HG02938 (cell line): ENCODE measurements around the gene ALDH3B2.
"Not testable (repeated sequence)": the region's sequence is repeated elsewhere in the genome, so short reads cannot be mapped to it uniquely, and the experiment has no call there.

Source experiments
- ATAC-seq: cut with Tn5 transposase; IDR thresholded peaks from one replicate; pipeline ENCODE4 v1.9.1; 2021; ENCODE audit warnings: mild to moderate bottlenecking, moderate library complexity; ENCODE audit not compliant: unreplicated experiment

Gene ALDH3B2

GRCh38 chr11:67632175-67632981 is 42.0 kb downstream of the ALDH3B2 start:
- no peak for ATAC-seq

- no peak for ATAC-seq
These were observed 42.6 kb downstream of the ALDH3B2 start for GRCh38 chr11:67631853-67632174.

DNA sequence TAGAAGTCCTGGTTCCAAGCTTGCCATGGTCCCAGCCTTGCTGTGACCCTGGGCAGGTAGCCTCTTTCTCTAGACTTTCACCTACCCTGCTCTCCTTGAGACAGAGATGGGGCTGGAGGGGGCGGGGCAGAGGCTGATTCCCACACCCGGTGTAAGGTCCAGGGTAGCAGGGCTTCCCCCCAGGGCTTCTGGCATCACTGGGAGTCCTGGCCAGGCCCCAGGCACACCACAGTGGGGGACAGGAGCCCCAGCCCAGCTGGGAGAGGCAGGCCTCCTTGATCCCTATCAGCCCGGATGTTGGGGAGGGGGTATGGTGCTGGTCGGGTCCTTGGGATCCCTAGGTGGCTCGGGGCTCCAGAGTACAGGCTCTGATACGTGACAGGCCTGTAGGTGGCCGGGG is 43.0 kb downstream of the ALDH3B2 start:
- ATAC-seq: no peak

- ATAC-seq: no peak
These were observed 43.5 kb downstream of the ALDH3B2 start for GRCh38 chr11:67630943-67631331.

DNA sequence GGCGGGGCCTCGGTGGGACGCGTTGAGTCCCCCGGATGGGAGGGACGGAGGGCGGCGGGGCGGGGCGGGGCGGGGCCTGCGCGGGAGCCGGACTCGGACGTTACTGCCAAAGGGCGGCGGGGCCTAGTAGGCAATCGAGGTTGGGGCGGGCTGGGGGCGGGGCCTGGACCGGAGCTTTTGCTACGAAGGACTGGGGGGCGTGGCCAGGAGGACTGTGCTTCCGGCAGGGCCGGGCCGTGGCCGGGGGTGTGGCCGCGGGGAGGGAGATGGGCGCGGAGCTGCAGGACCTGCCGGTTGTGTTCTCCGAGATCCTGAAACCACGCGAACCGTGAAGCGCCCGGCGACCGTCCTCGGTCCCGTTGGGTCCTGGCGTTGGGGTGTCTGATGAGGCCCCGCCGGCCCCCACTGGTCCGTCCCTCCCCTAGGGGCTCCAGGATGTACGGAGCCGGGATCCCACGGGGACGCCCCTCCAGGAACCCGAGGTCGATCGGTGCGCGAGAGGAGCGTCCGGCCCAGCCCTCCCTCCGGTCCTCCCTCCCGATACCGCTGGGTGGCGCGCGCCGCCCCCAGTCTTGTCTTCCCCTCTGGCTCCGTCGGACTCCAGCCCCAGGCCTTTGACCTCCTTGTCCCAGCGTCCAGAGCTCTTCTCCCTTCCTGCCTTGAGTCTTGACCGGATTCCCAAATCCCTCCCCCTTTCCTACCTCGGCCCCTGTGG is 44.0 kb downstream of the ALDH3B2 start:
- ATAC-seq: peak; percentile 46

GRCh38 chr11:67629386-67630227 is 44.8 kb downstream of the ALDH3B2 start, which contains the start of gene NUDT8:
TSS of gene NUDT8 (minus strand) at chr11:67629937. CDS start at chr11:67629911, 26 bp downstream.
- peak; percentile 39 for ATAC-seq

DNA sequence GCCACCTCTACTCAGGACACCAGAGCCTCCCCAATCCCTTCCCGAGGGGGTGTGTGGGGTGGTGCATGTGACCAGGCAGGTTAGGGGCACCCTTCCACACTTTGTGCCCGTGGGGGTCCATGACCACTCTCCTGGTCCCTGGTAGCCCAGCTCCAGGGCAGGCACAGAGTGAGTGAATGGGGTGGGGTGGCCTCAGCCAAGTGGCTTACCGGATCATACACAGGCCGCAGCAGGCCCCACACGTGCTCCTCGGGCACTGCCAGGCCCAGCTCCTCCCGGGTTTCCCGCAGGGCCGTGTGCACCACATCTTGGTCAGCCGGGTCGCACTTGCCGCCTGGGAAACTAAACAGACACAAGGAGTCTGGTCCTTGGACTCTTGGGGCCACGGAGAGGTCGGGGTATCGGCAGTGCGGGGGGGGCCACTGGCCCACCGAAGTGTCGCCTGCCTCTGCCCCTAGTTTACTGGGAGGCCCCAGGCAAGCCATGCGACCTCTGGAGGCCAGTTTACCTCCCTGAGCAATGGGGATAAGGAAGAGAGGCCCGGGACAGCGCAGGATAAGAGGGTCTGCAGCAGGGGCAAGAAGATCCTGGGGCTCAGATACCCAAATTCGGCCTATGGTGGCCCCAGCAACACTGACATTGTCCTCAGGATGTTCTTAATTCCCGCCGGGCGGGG is 45.6 kb downstream of the ALDH3B2 start:
- no peak for ATAC-seq

- ATAC-seq: no peak
These were observed 46.4 kb downstream of the ALDH3B2 start for GRCh38 chr11:67627812-67628624.

DNA sequence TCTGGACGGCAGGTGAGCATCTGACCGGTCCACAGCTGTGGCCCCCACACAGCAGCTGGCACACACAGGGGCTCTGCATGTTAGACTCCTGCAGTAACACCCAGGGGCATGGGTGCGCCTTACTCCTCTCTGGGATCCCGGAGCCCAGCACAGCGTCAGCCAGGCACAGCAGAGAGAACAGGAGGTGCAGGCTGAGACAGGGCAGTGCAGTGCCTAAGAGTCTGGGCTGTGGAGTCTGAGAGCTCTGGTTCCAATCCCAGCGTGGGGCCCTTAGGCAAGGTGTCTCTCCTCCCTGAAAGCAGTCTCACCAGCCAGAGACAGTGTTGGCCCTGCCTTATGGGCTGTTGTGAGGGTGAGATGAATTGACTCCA is 47.0 kb downstream of the ALDH3B2 start:
- no peak for ATAC-seq

GRCh38 chr11:67626970-67627369 is 47.5 kb downstream of the ALDH3B2 start:
- no peak for ATAC-seq

GRCh38 chr11:67626131-67626833 is 48.1 kb downstream of the ALDH3B2 start:
- ATAC-seq: not testable (repeated sequence)

DNA sequence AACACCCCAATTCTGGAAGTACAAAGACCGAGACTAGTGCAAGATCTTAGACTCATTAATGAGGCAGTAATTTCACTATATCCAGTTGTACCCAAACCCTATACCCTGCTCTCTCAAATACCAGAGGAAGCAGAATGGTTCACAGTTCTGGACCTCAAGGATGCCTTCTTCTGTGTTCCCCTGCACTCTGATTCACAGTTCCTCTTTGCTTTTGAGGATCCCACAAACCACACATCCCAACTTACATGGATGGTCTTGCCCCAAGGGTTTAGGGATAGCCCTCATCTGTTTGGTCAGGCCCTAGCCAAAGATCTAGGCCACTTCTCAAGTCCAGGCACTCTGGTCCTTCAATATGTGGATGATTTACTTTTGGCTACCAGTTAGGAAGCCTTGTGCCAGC is 50.6 kb downstream of the ALDH3B2 start:
- ATAC-seq: not testable (repeated sequence)

DNA sequence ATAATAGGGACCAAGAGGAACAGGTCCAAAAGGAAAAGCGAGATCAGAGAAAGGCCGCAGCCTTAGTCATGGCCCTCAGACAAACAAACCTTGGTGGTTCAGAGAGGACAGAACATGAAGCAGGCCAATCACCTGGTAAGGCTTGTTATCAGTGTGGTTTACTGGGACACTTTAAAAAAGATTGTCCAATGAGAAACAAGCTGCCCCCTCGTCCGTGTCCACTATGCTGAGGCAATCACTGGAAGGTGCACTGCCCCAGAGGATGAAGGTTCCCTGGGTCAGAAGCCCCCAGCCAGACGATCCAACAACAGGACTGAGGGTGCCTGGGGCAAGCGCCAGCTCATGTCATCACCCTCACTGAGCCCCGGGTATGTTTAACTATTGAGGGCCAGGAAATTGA is 51.5 kb downstream of the ALDH3B2 start:
- ATAC-seq: not testable (repeated sequence)

DNA sequence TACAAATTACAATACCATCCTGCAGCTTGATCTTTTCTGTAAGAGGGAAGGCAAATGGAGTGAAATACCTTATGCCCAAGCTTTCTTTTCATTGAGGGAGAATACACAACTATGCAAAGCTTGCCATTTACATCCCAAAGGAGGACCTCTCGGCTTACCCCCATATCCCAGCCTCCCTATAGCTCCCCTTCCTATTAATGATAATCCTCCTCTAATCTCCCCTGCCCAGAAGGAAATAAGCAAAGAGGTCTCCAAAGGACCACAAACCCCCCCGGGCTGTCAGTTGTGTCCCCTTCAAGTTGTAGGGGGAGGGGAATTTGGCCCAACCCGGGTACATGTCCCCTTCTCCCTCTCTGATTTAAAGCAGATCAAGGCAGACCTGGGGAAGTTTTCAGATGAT is 52.5 kb downstream of the ALDH3B2 start:
- not testable (repeated sequence) for ATAC-seq

DNA sequence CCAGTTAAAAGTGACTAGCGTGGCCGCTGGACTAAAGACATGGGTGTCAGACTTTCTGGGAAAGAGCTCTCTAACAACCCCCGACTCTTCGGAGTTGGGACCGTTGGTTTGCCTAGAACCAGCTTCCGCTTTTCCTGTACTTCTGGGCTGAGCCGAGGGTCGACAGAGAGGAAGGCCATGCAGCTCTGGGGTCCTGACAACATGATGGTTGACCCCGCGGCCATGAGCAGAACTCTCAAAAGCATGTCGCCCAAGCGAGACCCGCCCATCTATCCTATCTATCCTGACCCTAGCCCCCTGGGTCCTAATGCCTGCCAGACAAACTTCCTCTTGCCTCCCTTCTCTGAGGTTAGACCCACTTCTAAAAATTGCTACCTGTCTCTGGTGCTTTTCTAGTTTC is 53.8 kb downstream of the ALDH3B2 start:
- not testable (repeated sequence) for ATAC-seq

- not testable (repeated sequence) for ATAC-seq
These were observed 54.5 kb downstream of the ALDH3B2 start for GRCh38 chr11:67619683-67620618.

DNA sequence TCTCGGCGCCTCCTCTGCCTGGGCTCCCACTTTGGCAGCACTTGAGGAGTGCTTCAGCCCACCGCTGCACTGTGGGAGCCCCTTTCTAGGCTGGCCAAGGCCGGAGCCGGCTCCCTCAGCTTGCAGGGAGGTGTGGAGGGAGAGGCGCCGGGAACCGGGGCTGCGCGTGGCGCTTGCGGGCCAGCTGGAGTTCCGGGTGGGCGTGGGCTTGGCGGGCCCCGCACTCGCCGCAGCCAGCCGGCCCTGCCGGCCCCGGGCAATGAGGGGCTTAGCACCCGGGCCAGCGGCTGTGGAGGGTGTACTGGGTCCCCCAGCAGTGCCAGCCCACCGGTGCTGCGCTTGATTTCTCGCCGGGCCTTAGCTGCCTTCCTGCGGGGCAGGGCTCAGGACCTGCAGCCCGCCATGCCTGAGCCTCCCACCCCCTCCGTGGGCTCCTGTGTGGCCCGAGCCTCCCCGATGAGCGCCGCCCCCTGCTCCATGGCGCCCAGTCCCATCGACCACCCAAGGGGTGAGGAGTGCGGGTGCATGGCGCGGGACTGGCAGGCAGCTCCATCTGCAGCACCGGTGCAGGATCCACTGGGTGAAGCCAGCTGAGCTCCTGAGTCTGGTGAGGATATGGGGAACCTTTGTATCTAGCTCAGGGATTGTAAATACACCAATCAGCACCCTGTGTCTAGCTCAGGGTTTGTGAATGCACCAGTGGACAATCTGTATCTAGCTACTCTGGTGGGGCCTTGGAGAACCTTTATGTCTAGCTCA is 55.3 kb downstream of the ALDH3B2 start:
- not testable (repeated sequence) for ATAC-seq
